ENCODE results near the gene CAMK2D. TPM values are rescaled to one million over a fixed set of nuclear protein-coding genes. Genes with fewer than 3 reads are reported as not detected.

The CAMK2D gene
- total RNA-seq, 1 experiment from 2014 or later = 9.0 TPM

DNA sequence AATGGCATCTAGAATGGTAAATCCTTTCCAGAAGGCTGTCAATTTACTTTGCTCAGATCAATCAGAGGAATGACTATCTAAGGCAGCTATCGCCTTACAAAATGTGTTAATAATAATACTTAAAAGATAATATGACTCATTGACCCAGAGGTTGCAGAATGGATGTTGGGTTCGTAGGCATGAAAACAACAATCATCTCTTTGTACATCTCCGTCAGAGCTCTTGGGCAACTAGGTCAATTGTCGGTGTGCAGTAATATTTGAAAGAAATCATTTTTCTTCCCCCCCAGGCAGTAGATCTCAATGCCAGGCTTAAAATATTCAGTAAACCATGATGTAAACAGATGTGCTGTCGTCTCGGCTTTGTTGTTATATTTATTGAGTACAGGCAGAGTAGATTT, 165.1 kb downstream of the CAMK2D start:
- WGBS (ENCODE audit: extremely low coverage, insufficient read length, low lambda C conversion rate) = no CpG with 5 or more reads among the region's 6 CpGs
- Histone ChIP-seq H3K9me3 (ENCODE audit: control insufficient read depth, low read depth, low read length) (no peaks in the 10 kb centered on the region), H2BK20ac (ENCODE audit: low read depth, low read length, poor library complexity, severe bottlenecking) (no peak overlapping the region), H4K5ac (ENCODE audit: insufficient read length, low read depth, low read length) (no peak overlapping the region), H2BK12ac (ENCODE audit: insufficient read length, low read depth, low read length) (no peak overlapping the region), H3K23me2 (ENCODE audit: insufficient read length, low read depth, low read length, poor library complexity, severe bottlenecking) (no peaks in the 10 kb centered on the region), H2BK120ac (ENCODE audit: low read depth, low read length, poor library complexity, severe bottlenecking) (no peak overlapping the region), H4K8ac (replicated peaks; ENCODE audit: insufficient read length, low read depth, low read length) (no peak overlapping the region), H3K9ac (ENCODE audit: extremely low read depth, insufficient read length, low read length) (no peak overlapping the region), H3K56ac (ENCODE audit: insufficient read length, low read depth, low read length) (no peak overlapping the region), H3K79me2 (ENCODE audit: insufficient read depth, low read length) (no peaks in the 10 kb centered on the region), H2BK5ac (ENCODE audit: insufficient read length, low read length) (no peak overlapping the region), H3T11ph (ENCODE audit: low read length) (no peak overlapping the region), H2AFZ (ENCODE audit: low read length) (no peak overlapping the region), H2AK5ac (ENCODE audit: insufficient read length, low read length) (no peak overlapping the region), H3K18ac (ENCODE audit: insufficient read length, low read depth, low read length) (no peak overlapping the region), H3K4me1 (ENCODE audit: insufficient read depth, low read length) (no peaks in the 10 kb centered on the region), H3K27me3 (ENCODE audit: insufficient read depth, low read length) (no peaks in the 10 kb centered on the region), H3K79me1 (ENCODE audit: insufficient read depth, low read depth, low read length, poor library complexity, severe bottlenecking) (no peaks in the 10 kb centered on the region), H4K20me1 (ENCODE audit: control insufficient read depth, insufficient read depth, insufficient read length) (no peaks in the 10 kb centered on the region), H3K4me2 (ENCODE audit: insufficient read depth, insufficient read length, low read length) (no peak overlapping the region), H3K23ac (ENCODE audit: insufficient read length, low read depth, low read length) (no peak overlapping the region), H2BK15ac (ENCODE audit: low read depth, low read length) (no peak overlapping the region), H3K14ac (ENCODE audit: insufficient read depth, low read length) (no peak overlapping the region), H3K4ac (ENCODE audit: low read depth, low read length) (no peak overlapping the region), H3K27ac (ENCODE audit: insufficient read length, low read depth, low read length) (no peak overlapping the region), H4K91ac (ENCODE audit: insufficient read length, low read depth, low read length) (no peak overlapping the region)
- Mint-ChIP-seq H3K4me1 (peaks cover 3% of the 10 kb centered on the region in 2 experiments; a peak in 1 of 4 replicates), H3K27ac (no peak overlapping the region), H3K36me3 (ENCODE audit: insufficient read depth in 1 of 3, low read depth in 3 of 3) (no peaks in the 10 kb centered on the region), H3K9me3 (no peaks in the 10 kb centered on the region), H3K4me3 (no peak overlapping the region), H3K27me3 (ENCODE audit: low read depth) (no peaks in the 10 kb centered on the region)
- DNase-seq = no peak
- TF ChIP-seq, protein P1, sequence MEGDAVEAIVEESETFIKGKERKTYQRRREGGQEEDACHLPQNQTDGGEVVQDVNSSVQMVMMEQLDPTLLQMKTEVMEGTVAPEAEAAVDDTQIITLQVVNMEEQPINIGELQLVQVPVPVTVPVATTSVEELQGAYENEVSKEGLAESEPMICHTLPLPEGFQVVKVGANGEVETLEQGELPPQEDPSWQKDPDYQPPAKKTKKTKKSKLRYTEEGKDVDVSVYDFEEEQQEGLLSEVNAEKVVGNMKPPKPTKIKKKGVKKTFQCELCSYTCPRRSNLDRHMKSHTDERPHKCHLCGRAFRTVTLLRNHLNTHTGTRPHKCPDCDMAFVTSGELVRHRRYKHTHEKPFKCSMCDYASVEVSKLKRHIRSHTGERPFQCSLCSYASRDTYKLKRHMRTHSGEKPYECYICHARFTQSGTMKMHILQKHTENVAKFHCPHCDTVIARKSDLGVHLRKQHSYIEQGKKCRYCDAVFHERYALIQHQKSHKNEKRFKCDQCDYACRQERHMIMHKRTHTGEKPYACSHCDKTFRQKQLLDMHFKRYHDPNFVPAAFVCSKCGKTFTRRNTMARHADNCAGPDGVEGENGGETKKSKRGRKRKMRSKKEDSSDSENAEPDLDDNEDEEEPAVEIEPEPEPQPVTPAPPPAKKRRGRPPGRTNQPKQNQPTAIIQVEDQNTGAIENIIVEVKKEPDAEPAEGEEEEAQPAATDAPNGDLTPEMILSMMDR (conservative IDR thresholded peaks at IDR 0.05) = no peak
